PC-9 (cell line): ENCODE measurements around the gene DHRS7C. TPM values are rescaled to one million over a fixed set of nuclear protein-coding genes. Genes with fewer than 3 reads are reported as not detected.

Experiments used
- BruUV-seq: library from RNA; stranded (reverse); fragments of 400-500 nt; replicated peaks from 2 replicates; lab custom pipeline; 2021; lab: Mats Ljungman, UMichigan
- CTCF ChIA-PET: fragments of 300-600 bp; sonication (Branson Sonifier 250); formaldehyde crosslinking; loops from one replicate; lab custom pipeline; 2022; ENCODE audit warnings: antibody characterized with exemption; lab: Charles Lee
- POLR2A ChIA-PET: fragments of 300-600 bp; sonication (Branson Sonifier 250); formaldehyde crosslinking; loops from one replicate; lab custom pipeline; 2022; ENCODE audit warnings: antibody characterized with exemption; ENCODE audit not compliant: unreplicated experiment; lab: Charles Lee
- DNase-seq, 2 experiments: peaks; one replicate each; pipeline versions ENCODE4 v3.0.0 to v3.0.0-alpha.2; 2015 to 2022; ENCODE audit warnings: mixed read lengths in 1 of 2
- H2AFZ ChIP-seq: fragments of 200-600 bp; sonication (generic); 2 replicates; pipeline ENCODE4 v1.8.1; 2017; ENCODE audit warnings: antibody characterized with exemption
- H3F3A ChIP-seq: fragments of 200-600 bp; sonication (generic); 2 replicates; pipeline ENCODE4 v1.8.1; 2017; ENCODE audit warnings: antibody characterized with exemption, mild to moderate bottlenecking, low read depth; ENCODE audit not compliant: insufficient read depth
- H3K27ac ChIP-seq: fragments of 200-600 bp; sonication (generic); 2 replicates; pipeline ENCODE4 v1.6.1; 2016; ENCODE audit warnings: mixed run types
- H3K27me3 ChIP-seq: fragments of 200-600 bp; sonication (generic); 2 replicates; pipeline ENCODE4 v1.6.1; 2016; ENCODE audit warnings: low read depth, mixed run types; ENCODE audit not compliant: insufficient read depth
- H3K36me3 ChIP-seq: fragments of 200-600 bp; sonication (generic); 2 replicates; pipeline ENCODE4 v1.6.1; 2016; ENCODE audit warnings: low read depth, mixed run types
- H3K4me1 ChIP-seq: fragments of 200-600 bp; sonication (generic); replicated peaks from 2 replicates; pipeline ENCODE4 v1.6.1; 2016; ENCODE audit warnings: mixed run types; ENCODE audit not compliant: insufficient read depth
- H3K4me2 ChIP-seq: fragments of 200-600 bp; sonication (generic); 2 replicates; pipeline ENCODE4 v1.6.1; 2017; ENCODE audit warnings: mixed run types
- H3K4me3 ChIP-seq: fragments of 200-600 bp; sonication (generic); 2 replicates; pipeline ENCODE4 v1.6.1; 2016; ENCODE audit warnings: mixed run types
- H3K79me2 ChIP-seq: fragments of 200-600 bp; sonication (generic); 2 replicates; pipeline ENCODE4 v1.6.1; 2017; ENCODE audit warnings: low read depth, mixed run types
- H3K9me2 ChIP-seq: fragments of 200-600 bp; sonication (generic); 2 replicates; pipeline ENCODE4 v1.8.1; 2017; ENCODE audit warnings: mild to moderate bottlenecking; ENCODE audit not compliant: insufficient read depth
- H3K9me3 ChIP-seq: fragments of 200-600 bp; sonication (generic); 2 replicates; pipeline ENCODE4 v1.8.1; 2016; ENCODE audit warnings: low read depth; ENCODE audit not compliant: insufficient read depth
- H4K20me1 ChIP-seq: fragments of 200-600 bp; sonication (generic); 2 replicates; pipeline ENCODE4 v1.8.1; 2017; ENCODE audit not compliant: insufficient read depth
- CTCF ChIP-seq: fragments of 200-600 bp; sonication (generic); conservative IDR thresholded peaks from 2 replicates; pipeline ENCODE4 v1.6.1; 2017; ENCODE audit warnings: mixed run types, antibody characterized with exemption, mild to moderate bottlenecking, moderate library complexity
- EZH2 ChIP-seq: fragments of 200-600 bp; sonication (generic); IDR thresholded peaks from 2 replicates; pipeline ENCODE4 v1.8.0; 2017; ENCODE audit warnings: antibody characterized with exemption, low read depth
- intact Hi-C: fragments of 100-400 bp; cut with micrococcal nuclease; formaldehyde crosslinking; loops from one replicate; pipeline ENCODE4 v1.10.0; 2022; ENCODE audit not compliant: unreplicated experiment
- total RNA-seq: library from RNA; stranded (reverse); gene quantifications from 2 replicates; pipeline ENCODE4 v1.2.3, GENCODE V29; 2021

The DHRS7C gene
- total RNA-seq, 1 experiment from 2014 or later, result not detected

GRCh38 chr17:9802697-9803096 is 11.3 kb upstream of the DHRS7C start:
- Histone ChIP-seq H3K4me2 (peak overlapping the region; percentile 84), H3K36me3 (no peaks in the 10 kb centered on the region), H3K27ac (peak overlapping the region; percentile 97), H3F3A (peaks cover 22% of the 10 kb centered on the region), H3K4me3 (peak overlapping the region; percentile 46; the same call in 1 of the 2 replicates), H3K9me3 (no peaks in the 10 kb centered on the region; the same call in 1 of the 2 replicates), H3K79me2 (no peaks in the 10 kb centered on the region), H3K4me1 (peaks cover 24% of the 10 kb centered on the region), H3K9me2 (no peaks in the 10 kb centered on the region), H3K27me3 (no peaks in the 10 kb centered on the region), H2AFZ (peak overlapping the region; percentile 79; the same call in 1 of the 2 replicates), H4K20me1 (no peaks in the 10 kb centered on the region)
- intact Hi-C loops, result loop anchor here (1.0 to 2.0 kb wide), 5 partner anchors 34 to 158 kb away; partner anchors contain the start of gene USP43
- TF ChIP-seq EZH2 (no peak), CTCF (no peak)
- POLR2A ChIA-PET, result interaction anchor here (0.5 to 1.2 kb wide), 7 partner anchors 9 to 1508 kb away, joined by 3 to 16 read pairs (median 7); partner anchors contain the start of gene SLC25A35
- CTCF ChIA-PET, result interaction anchor here (1.0 to 1.8 kb wide), 4 partner anchors 14 to 73 kb away, joined by 3 to 7 read pairs (median 6); no protein-coding TSS in a partner anchor
- DNase-seq, result no peak
- BruUV-seq, result TSS peak; percentile 92

GRCh38 chr17:9802294-9802693 is 10.9 kb upstream of the DHRS7C start:
- Histone ChIP-seq H4K20me1 (no peaks in the 10 kb centered on the region), H3K27me3 (no peaks in the 10 kb centered on the region), H3K79me2 (no peaks in the 10 kb centered on the region), H3K9me3 (no peaks in the 10 kb centered on the region; the same call in 1 of the 2 replicates), H3K36me3 (no peaks in the 10 kb centered on the region), H3K9me2 (no peaks in the 10 kb centered on the region), H3K4me1 (peaks cover 24% of the 10 kb centered on the region), H3F3A (peaks cover 22% of the 10 kb centered on the region), H3K4me3 (peak overlapping the region; percentile 46; the same call in 1 of the 2 replicates), H2AFZ (peak overlapping the region; percentile 79; the same call in 1 of the 2 replicates), H3K27ac (peak overlapping the region; percentile 97), H3K4me2 (peak overlapping the region; percentile 84)
- BruUV-seq, result TSS peak; percentile 78
- POLR2A ChIA-PET, result interaction anchor here (0.5 to 1.2 kb wide), 6 partner anchors 10 to 89 kb away, joined by 3 to 16 read pairs (median 6); no protein-coding TSS in a partner anchor
- TF ChIP-seq EZH2 (no peak), CTCF (no peak)
- intact Hi-C loops, result loop anchor here (1.0 to 2.0 kb wide), 5 partner anchors 34 to 157 kb away; partner anchors contain the start of gene USP43
- CTCF ChIA-PET, result interaction anchor here (0.7 to 1.8 kb wide), 5 partner anchors 15 to 87 kb away, joined by 3 to 7 read pairs (median 5); no protein-coding TSS in a partner anchor
- DNase-seq, result peak; percentile 92 to 96

- Histone ChIP-seq H3K4me3 (no peak overlapping the region), H3K9me3 (no peaks in the 10 kb centered on the region; the same call in 1 of the 2 replicates), H3F3A (peaks cover 22% of the 10 kb centered on the region), H2AFZ (no peak overlapping the region), H3K27ac (peak overlapping the region; percentile 97), H3K4me1 (peaks cover 24% of the 10 kb centered on the region), H3K36me3 (no peaks in the 10 kb centered on the region), H4K20me1 (no peaks in the 10 kb centered on the region), H3K27me3 (no peaks in the 10 kb centered on the region), H3K79me2 (no peaks in the 10 kb centered on the region), H3K9me2 (no peaks in the 10 kb centered on the region), H3K4me2 (peak overlapping the region; percentile 84; the same call in 1 of the 2 replicates)
- no TSS peak for BruUV-seq
- intact Hi-C loops, result no loop called here
- TF ChIP-seq EZH2 (no peak), CTCF (no peak)
- POLR2A ChIA-PET, result no interaction called here
- no peak for DNase-seq
- CTCF ChIA-PET, result interaction anchor here (1.6 to 1.8 kb wide), 2 partner anchors 16 to 74 kb away, joined by 5 to 7 read pairs; no protein-coding TSS in a partner anchor
These were observed 10.1 kb upstream of the DHRS7C start for GRCh38 chr17:9801505-9801904.
